CD4-positive, alpha-beta T cell treated with Interferon alpha-2 for 1 hour (primary cell): Measurements from ENCODE around the gene TBC1D10A.

Source experiments
- DNase-seq, 2 donors: peaks; one replicate each; pipeline ENCODE4 v3.0.0-alpha.2; 2020 to 2022

Gene TBC1D10A

GRCh38 chr22:30318799-30319419, 7.8 kb downstream of the TBC1D10A start:
- DNase-seq: no peak

GRCh38 chr22:30317778-30318177, 9.0 kb downstream of the TBC1D10A start:
- DNase-seq: no peak

- DNase-seq: no peak
Measured at GRCh38 chr22:30315962-30316576, 10.7 kb downstream of the TBC1D10A start.

- DNase-seq: peak; percentile 38 to 51
Measured at GRCh38 chr22:30314915-30315314, 11.8 kb downstream of the TBC1D10A start.

- DNase-seq: no peak
Measured at GRCh38 chr22:30313527-30314363, 13.0 kb downstream of the TBC1D10A start.

GRCh38 chr22:30312053-30312452, 14.7 kb downstream of the TBC1D10A start:
- no peak for DNase-seq

GRCh38 chr22:30310881-30311771, 15.6 kb downstream of the TBC1D10A start:
- DNase-seq: no peak

GRCh38 chr22:30309951-30310741, 16.6 kb downstream of the TBC1D10A start:
- DNase-seq: peak in 1 of 2 donors; percentile 56

GRCh38 chr22:30308518-30309230, 18.1 kb downstream of the TBC1D10A start:
- peak in 1 of 2 donors; percentile 23 for DNase-seq

- no peak for DNase-seq
Measured at GRCh38 chr22:30308093-30308492, 18.6 kb downstream of the TBC1D10A start.

GRCh38 chr22:30307041-30307574, 19.6 kb downstream of the TBC1D10A start:
- peak in 1 of 2 donors; percentile 41 for DNase-seq

- no peak for DNase-seq
Measured at GRCh38 chr22:30306627-30307011, 20.1 kb downstream of the TBC1D10A start.

- DNase-seq: peak in 1 of 2 donors; percentile 75
Measured at GRCh38 chr22:30305906-30306626, 20.7 kb downstream of the TBC1D10A start.

- peak; percentile 57 to 72 for DNase-seq
Measured at GRCh38 chr22:30305519-30305905, 21.2 kb downstream of the TBC1D10A start.

- DNase-seq: no peak
Measured at GRCh38 chr22:30304495-30305244, 22.1 kb downstream of the TBC1D10A start.

GRCh38 chr22:30302810-30303138, 24.0 kb downstream of the TBC1D10A start:
- no peak for DNase-seq

GRCh38 chr22:30301995-30302809, 24.5 kb downstream of the TBC1D10A start:
- DNase-seq: peak; percentile 31 to 61

- DNase-seq: no peak
Measured at GRCh38 chr22:30299322-30299721, 27.4 kb downstream of the TBC1D10A start.
